GM10266 (cell line): Measurements from ENCODE around the gene CACNA1C.

Source experiments
- DNase-seq: peaks from one replicate; pipeline ENCODE4 v3.0.0; 2012; ENCODE audit errors: extremely low spot score
- TF ChIP-seq, protein P1 (sequence below): IDR thresholded peaks from 2 replicates; pipeline ENCODE4 v1.5.1; 2012; ENCODE audit warnings: mild to moderate bottlenecking, low read depth; ENCODE audit not compliant: control insufficient read depth, insufficient read depth; ENCODE audit errors: missing control alignments

Gene CACNA1C

DNA sequence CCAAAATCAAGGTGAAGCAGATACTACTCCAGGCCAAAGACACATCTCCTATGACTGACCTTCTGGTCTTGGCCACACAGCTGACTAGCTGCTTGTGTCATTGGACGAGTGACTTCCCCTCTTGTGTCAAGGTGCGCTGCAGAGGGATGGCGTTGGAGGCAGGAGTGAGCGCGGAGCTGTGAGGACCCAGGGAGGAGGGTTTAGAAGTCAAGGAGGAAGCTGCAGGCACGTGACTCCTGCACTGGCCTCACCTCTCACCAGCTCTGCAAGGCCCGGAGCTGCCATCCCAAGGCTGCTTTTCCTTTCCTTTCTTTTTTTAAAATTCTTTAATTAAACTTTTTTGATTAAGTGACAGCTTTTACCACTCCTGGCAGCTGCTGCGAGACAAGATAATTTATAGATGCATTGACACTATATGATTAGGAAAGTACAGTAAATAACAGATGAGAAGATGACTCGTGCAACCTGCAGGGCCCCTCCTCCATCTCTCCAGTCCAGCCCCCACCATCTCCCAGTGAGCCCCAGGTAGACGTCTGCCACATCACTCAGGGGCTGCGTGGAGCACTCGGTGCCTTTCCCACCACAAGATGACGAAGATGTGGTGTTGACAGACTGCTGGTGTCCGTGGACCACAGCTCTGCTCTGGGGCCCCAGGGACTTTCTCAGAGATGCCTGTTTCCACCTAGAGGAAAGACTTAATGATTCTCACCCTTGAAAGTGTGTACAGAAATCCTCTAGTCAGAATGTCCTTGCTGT lies 350.6 kb downstream of the CACNA1C start:
- no peak for DNase-seq
- TF ChIP-seq, protein P1, sequence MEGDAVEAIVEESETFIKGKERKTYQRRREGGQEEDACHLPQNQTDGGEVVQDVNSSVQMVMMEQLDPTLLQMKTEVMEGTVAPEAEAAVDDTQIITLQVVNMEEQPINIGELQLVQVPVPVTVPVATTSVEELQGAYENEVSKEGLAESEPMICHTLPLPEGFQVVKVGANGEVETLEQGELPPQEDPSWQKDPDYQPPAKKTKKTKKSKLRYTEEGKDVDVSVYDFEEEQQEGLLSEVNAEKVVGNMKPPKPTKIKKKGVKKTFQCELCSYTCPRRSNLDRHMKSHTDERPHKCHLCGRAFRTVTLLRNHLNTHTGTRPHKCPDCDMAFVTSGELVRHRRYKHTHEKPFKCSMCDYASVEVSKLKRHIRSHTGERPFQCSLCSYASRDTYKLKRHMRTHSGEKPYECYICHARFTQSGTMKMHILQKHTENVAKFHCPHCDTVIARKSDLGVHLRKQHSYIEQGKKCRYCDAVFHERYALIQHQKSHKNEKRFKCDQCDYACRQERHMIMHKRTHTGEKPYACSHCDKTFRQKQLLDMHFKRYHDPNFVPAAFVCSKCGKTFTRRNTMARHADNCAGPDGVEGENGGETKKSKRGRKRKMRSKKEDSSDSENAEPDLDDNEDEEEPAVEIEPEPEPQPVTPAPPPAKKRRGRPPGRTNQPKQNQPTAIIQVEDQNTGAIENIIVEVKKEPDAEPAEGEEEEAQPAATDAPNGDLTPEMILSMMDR, result no peak

DNA sequence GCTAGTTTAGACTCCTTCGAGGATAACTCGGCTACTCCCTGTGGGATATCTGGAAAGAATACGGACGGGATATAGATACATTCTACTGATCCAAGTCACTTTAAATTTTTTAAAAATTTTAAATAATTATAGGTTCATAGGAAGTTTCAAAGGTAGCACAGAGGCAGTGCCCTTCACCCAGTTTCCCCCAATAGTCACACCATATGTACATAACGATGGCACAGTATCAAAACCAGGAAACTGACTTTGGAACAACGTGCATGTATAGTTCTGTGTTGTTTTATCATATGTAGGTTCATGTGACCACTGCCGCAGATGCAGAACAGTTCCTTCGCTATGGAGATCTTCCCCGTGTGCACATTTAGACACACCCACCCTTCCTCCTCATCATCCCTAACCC lies 352.3 kb downstream of the CACNA1C start:
- DNase-seq, result no peak
- TF ChIP-seq, protein P1, result no peak

GRCh38 chr12:2406903-2407302 lies 354.1 kb downstream of the CACNA1C start:
- TF ChIP-seq, protein P1, result no peak
- DNase-seq, result no peak

DNA sequence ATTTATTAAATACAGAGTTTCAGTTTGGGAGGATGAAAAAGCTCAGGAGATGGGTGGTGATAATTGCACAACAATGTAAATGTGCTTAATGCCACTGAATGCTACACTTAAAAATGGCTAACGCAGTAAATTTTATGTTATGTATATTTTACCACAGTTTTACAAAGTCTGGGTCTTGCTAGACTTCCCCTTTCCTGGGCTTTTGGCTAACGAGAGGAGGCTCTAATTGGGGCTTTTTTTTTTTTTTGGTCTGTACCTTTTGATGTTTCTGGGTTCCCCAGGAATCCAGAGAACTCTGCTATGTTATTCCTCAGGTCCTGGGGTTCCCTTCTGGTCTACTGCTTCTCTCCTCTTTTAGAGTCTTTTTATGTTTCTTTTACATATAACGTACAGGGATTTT lies 355.5 kb downstream of the CACNA1C start:
- TF ChIP-seq, protein P1, result no peak
- DNase-seq, result no peak

DNA sequence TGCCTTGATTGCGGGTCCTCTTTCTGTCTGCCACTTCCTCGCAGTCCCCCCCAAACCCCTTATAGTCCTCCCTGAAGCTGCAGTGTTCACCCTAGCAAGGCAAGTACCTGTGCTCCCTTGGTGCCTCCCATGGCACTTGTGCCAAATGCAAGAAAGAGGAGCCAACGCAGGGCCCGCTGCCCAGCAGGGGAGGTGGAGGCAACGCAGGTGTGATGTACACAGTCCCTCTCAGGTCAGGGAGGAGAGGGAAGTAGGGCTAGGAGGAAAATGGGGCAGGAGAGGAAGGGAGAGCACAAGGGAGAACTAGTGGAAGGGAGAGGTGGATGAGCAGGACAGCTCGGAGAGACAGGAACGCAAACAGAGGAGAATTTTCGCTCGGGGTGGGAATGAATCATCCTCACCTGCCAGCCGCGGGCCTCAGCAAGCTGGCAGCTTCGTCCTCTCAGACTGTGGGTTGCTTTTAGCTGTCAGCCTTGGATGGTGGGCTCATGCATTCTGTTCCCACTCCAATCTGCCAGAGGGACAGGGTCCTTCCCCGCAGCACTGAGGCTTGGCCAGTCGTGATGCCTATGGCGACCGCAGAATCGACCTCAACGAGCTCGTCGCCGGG lies 357.0 kb downstream of the CACNA1C start:
- no peak for DNase-seq
- TF ChIP-seq, protein P1, result no peak

GRCh38 chr12:2410496-2410895 lies 357.7 kb downstream of the CACNA1C start:
- TF ChIP-seq, protein P1, result no peak
- no peak for DNase-seq

- TF ChIP-seq, protein P1, result no peak
- no peak for DNase-seq
Measured at GRCh38 chr12:2411011-2411410, 358.2 kb downstream of the CACNA1C start.
